ENCODE data around the gene PLOD1. TPM values are rescaled to one million over a fixed set of nuclear protein-coding genes. Genes with fewer than 3 reads are reported as not detected.
"Not testable (repeated sequence)": the region's sequence is repeated elsewhere in the genome, so short reads cannot be mapped to it uniquely, and the experiment has no call there.

Gene PLOD1
- total RNA-seq, 1 donor from 2014 or later: 113 TPM

DNA sequence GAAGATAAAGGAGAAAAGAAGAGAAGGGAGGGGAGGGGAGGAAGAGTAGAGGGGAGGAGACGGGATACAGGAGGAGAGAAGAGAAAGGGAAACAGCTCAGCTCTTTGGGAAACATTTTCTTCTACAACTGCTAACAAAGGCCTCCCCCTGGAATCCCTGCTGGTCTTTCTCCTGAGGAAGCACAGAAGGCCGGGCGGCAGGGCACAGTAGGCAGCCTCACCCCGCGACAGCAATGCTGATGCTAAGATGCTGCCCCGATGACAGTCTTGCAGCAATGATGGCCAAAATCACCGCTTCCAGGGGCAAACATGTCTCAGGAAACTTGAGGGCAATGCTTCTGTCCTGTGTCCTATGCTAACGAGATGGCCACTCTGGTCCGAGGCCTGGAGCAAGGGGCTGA lies 13.5 kb upstream of the PLOD1 start:
- Mint-ChIP-seq H3K9me3 (ENCODE audit: unreplicated experiment) (peaks cover 9% of the 10 kb centered on the region), H3K36me3 (ENCODE audit: unreplicated experiment) (no peaks in the 10 kb centered on the region), H3K27ac (ENCODE audit: unreplicated experiment) (no peak overlapping the region), H3K4me1 (ENCODE audit: low read depth, unreplicated experiment) (peaks cover 13% of the 10 kb centered on the region), H3K27me3 (ENCODE audit: unreplicated experiment) (peaks cover 7% of the 10 kb centered on the region), H3K4me3 (ENCODE audit: unreplicated experiment) (no peak overlapping the region)
- DNase-seq: no peak
- TF ChIP-seq, protein P1, sequence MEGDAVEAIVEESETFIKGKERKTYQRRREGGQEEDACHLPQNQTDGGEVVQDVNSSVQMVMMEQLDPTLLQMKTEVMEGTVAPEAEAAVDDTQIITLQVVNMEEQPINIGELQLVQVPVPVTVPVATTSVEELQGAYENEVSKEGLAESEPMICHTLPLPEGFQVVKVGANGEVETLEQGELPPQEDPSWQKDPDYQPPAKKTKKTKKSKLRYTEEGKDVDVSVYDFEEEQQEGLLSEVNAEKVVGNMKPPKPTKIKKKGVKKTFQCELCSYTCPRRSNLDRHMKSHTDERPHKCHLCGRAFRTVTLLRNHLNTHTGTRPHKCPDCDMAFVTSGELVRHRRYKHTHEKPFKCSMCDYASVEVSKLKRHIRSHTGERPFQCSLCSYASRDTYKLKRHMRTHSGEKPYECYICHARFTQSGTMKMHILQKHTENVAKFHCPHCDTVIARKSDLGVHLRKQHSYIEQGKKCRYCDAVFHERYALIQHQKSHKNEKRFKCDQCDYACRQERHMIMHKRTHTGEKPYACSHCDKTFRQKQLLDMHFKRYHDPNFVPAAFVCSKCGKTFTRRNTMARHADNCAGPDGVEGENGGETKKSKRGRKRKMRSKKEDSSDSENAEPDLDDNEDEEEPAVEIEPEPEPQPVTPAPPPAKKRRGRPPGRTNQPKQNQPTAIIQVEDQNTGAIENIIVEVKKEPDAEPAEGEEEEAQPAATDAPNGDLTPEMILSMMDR (IDR thresholded peaks at IDR 0.05; ENCODE audit: partially characterized antibody, unreplicated experiment): no peak

- peaks cover 13% of the 10 kb centered on the region for H3K4me1 Mint-ChIP-seq (ENCODE audit: low read depth, unreplicated experiment)
- no peak for DNase-seq
- TF ChIP-seq, protein P1 (IDR thresholded peaks at IDR 0.05; ENCODE audit: partially characterized antibody, unreplicated experiment): no peak
- H3K9me3 Mint-ChIP-seq (ENCODE audit: unreplicated experiment): peaks cover 12% of the 10 kb centered on the region
- H3K27ac Mint-ChIP-seq (ENCODE audit: unreplicated experiment): peak overlapping the region; percentile 64
- no peaks in the 10 kb centered on the region for H3K36me3 Mint-ChIP-seq (ENCODE audit: unreplicated experiment)
- H3K4me3 Mint-ChIP-seq (ENCODE audit: unreplicated experiment): peak overlapping the region; percentile 90
- peaks cover 4% of the 10 kb centered on the region for H3K27me3 Mint-ChIP-seq (ENCODE audit: unreplicated experiment)
These were observed 11.3 kb upstream of the PLOD1 start for GRCh38 chr1:11923069-11923826.

- Mint-ChIP-seq H3K4me3 (ENCODE audit: unreplicated experiment) (peak overlapping the region; percentile 90), H3K27ac (ENCODE audit: unreplicated experiment) (peak overlapping the region; percentile 64), H3K27me3 (ENCODE audit: unreplicated experiment) (peaks cover 4% of the 10 kb centered on the region), H3K4me1 (ENCODE audit: low read depth, unreplicated experiment) (peaks cover 13% of the 10 kb centered on the region), H3K9me3 (ENCODE audit: unreplicated experiment) (peaks cover 12% of the 10 kb centered on the region), H3K36me3 (ENCODE audit: unreplicated experiment) (no peaks in the 10 kb centered on the region)
- DNase-seq: no peak
- TF ChIP-seq, protein P1 (IDR thresholded peaks at IDR 0.05; ENCODE audit: partially characterized antibody, unreplicated experiment): no peak
These were observed 10.7 kb upstream of the PLOD1 start for GRCh38 chr1:11923827-11924113.

DNA sequence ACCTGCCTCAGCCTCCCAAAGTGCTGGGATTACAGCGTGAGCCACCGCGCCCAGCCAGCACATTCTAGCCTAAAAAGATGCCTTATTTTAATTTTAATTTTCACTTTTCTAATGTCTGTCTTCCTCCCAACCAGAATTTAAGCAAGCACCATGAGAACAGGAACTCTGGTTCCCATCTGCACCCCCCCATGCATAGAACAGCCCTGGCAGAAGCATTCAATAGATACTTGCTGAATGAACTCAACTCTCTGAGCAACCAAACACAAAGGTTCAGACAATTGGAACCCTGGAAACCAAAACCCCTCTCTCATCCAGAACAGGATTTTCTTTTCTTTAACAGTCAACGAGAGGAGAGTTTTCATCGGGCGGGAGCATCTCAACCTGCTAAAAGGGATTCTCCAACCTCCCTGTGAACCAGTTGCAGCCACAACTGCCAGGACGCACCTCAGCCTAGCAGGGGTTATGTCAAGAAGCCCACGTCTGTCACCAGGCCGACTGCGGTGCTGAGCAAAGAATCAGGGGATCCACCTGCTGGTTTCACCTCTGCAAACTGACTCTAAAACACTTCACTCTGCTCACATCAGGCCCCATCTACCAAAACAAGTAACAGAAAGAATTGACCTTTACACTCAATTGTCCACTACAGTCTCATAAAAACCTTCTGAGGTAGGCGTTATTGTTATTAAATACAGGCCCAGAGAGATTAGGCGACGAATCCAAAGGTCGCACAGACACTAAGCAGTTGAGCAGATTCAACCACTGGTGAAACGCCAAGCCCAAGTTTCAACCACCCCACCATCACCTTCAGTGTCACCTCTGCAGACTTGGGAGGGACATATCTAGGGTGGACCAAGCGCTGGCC lies 10.0 kb upstream of the PLOD1 start:
- DNase-seq: no peak
- peak overlapping the region; percentile 66 for H3K27ac Mint-ChIP-seq (ENCODE audit: unreplicated experiment)
- H3K9me3 Mint-ChIP-seq (ENCODE audit: unreplicated experiment): peaks cover 12% of the 10 kb centered on the region
- TF ChIP-seq, protein P1 (IDR thresholded peaks at IDR 0.05; ENCODE audit: partially characterized antibody, unreplicated experiment): no peak
- peaks cover 4% of the 10 kb centered on the region for H3K27me3 Mint-ChIP-seq (ENCODE audit: unreplicated experiment)
- no peaks in the 10 kb centered on the region for H3K36me3 Mint-ChIP-seq (ENCODE audit: unreplicated experiment)
- peak overlapping the region; percentile 90 for H3K4me3 Mint-ChIP-seq (ENCODE audit: unreplicated experiment)
- H3K4me1 Mint-ChIP-seq (ENCODE audit: low read depth, unreplicated experiment): peaks cover 13% of the 10 kb centered on the region

DNA sequence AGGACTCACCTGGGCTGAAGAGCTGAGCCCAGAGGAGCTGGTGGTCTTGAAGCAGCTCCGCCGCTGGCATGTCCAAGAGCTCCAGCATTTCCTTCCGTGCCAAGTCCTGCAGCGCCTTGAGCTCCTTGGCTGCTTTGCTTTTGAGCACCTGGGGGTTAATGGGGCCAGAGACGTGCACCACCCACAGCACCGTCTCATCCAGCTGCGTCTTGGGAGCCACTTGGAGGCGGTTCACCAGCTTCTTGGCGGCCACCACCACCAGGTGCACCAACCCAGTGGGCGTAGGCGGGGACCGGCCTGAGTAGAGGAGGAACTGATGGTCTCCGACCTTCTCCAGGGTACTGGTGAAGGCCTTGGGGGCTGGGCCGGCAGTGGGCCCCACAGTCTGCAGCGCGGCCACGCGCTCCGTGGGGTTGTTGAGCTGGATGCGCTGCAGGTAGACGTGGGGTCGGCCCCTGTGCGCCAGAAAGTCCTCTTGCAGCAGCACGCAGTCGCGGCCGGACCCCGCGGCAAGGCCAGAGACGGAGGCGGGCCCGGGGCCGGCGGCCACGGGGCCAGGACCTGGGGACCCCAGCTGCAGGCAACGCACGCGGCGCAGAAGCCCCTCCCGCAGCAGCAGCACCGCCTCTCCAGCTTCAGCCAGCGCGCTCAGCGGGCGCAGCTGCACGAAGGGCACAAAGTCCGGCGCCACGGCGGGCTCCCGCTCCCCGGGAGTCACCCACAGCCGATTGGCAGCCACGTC lies 9.2 kb upstream of the PLOD1 start:
- not testable (repeated sequence) for H3K36me3 Mint-ChIP-seq (ENCODE audit: unreplicated experiment); H3K27ac Mint-ChIP-seq (ENCODE audit: unreplicated experiment); DNase-seq; H3K9me3 Mint-ChIP-seq (ENCODE audit: unreplicated experiment); H3K27me3 Mint-ChIP-seq (ENCODE audit: unreplicated experiment)
- peak overlapping the region; percentile 90 for H3K4me3 Mint-ChIP-seq (ENCODE audit: unreplicated experiment)
- H3K4me1 Mint-ChIP-seq (ENCODE audit: low read depth, unreplicated experiment): peaks cover 13% of the 10 kb centered on the region

Measured in glutamatergic neuron (in vitro differentiated cells).